22Rv1 (cell line): ENCODE data around the gene MROH2A.

ENCODE experiments used
- ZFX ChIP-seq: fragments of 450-650 bp; IDR thresholded peaks from 2 replicates; pipeline ENCODE4 v1.6.1; 2017; ENCODE audit warnings: antibody characterized with exemption, borderline replicate concordance
- TF ChIP-seq, protein P1 (sequence below): fragments of 450-650 bp; IDR thresholded peaks from 2 replicates; pipeline ENCODE4 v1.5.1; 2017; ENCODE audit warnings: mild to moderate bottlenecking

DNA sequence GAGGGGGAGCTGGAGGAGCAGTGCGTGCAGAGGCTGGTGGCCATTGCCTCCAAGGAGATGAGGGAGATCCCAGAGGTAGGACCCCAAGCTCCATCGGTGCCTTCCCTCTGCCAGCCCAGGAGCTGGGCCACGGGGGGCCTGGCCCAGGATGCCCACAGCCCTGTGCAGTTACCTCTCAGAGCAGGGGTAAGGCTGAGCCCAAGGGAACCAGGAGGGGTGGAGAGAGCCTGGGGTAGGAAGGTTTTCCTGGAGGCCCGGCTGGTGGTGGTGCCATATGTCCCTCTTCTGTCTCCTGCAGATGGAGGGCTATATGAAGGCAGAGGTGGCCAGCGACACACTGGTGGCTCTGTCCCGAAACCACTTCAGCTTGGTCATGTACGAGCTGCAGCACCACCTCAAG lies 11.4 kb downstream of the MROH2A start:
- TF ChIP-seq, protein P1, sequence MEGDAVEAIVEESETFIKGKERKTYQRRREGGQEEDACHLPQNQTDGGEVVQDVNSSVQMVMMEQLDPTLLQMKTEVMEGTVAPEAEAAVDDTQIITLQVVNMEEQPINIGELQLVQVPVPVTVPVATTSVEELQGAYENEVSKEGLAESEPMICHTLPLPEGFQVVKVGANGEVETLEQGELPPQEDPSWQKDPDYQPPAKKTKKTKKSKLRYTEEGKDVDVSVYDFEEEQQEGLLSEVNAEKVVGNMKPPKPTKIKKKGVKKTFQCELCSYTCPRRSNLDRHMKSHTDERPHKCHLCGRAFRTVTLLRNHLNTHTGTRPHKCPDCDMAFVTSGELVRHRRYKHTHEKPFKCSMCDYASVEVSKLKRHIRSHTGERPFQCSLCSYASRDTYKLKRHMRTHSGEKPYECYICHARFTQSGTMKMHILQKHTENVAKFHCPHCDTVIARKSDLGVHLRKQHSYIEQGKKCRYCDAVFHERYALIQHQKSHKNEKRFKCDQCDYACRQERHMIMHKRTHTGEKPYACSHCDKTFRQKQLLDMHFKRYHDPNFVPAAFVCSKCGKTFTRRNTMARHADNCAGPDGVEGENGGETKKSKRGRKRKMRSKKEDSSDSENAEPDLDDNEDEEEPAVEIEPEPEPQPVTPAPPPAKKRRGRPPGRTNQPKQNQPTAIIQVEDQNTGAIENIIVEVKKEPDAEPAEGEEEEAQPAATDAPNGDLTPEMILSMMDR, result no peak
- TF ChIP-seq ZFX, result no peak
